ENCODE measurements around the gene COX17.

DNA sequence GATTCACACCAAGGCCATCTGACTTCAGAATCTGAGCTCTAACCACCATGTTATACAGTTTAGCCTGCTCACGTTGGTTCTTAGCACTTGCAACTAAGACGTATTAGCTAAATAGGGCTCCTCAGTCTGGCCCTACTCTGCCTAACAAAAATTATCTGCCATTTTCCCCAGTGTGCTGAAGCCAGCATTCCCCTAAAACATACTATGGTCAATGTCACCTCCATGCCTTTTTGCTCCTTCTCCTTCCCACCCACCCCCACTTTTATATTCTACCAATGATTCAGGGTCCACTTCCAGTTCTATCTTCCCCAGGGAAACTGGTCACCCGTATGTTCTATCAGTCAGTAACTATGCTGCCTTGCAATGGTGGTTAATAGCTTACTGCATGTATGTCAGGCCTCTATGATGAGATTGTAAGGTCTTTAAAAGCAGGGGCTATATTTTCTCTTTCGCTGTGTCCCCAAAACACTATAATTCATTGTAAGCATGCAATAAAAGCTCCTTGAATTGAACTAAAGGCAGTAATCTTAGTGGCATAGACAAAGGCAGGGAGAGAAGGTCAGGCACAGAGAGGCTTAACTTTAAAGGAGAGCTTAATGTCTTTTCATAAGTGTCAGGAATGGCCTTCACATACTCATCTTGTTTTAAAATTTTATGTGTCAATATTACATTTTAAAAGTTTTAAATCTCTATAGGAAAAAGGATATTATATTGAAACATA is 40.2 kb downstream of the COX17 start:
- no peak for TF ChIP-seq ZNF652 (CRISPR knock-in tag; IDR thresholded peaks at IDR 0.05; ENCODE audit: borderline replicate concordance, low read depth)
- no peak for TF ChIP-seq ZBTB7B (CRISPR knock-in tag; IDR thresholded peaks at IDR 0.05)
